ENCODE results near the gene MAJIN. TPM values are rescaled to one million over a fixed set of nuclear protein-coding genes. Genes with fewer than 3 reads are reported as not detected.

Gene MAJIN
- total and polyA plus RNA-seq, 9 of the 15 experiments (the other 6 are each of a cell fraction or from before 2014, with no cell fraction given), result 0.17 to 0.83 (median 0.24) TPM; not detected in 2

DNA sequence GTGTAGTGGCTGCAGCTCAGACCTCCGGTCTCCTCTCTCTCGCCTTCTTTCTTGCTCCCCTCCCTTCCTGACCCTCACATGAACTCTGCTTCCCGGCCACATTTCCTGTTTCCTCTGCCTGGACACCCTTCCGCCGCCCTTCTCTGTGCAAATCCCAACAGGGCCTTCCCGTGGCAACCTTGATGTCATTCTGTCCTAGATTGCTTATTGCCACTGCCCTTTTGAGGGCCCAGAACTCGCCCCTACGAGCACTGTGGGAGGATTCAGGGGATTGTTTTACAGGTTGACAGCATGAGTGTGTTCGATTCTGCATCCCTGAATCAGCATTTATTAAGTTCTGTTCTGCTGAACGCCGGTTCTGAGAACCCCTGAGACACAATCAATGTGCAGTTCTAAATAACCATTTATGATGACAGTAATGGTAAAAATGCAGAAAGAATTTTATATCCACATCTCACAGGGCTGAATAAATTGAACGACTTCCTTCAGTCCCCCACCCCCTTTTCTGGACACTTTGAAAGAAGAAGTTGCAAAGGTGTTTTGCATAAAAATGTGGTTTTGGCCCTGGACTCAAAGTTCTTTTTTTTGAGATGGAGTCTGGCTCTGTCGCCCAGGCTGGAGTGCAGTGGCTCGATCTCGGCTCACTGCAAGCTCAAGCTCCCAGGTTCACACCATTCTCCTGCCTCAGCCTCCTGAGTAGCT lies 18.5 kb upstream of the MAJIN start (continued):
- TF ChIP-seq MTA1 (IDR thresholded peaks at IDR 0.05; ENCODE audit: borderline replicate concordance), result 0 out of 2 replicates have a peak, but pooled peaks have one; percentile 31
- TF ChIP-seq CHCHD3 (CRISPR knock-in tag; IDR thresholded peaks at IDR 0.05), result no peak
- peak; percentile 38; the same call in 1 of the 2 replicates for TF ChIP-seq SMARCE1 (IDR thresholded peaks at IDR 0.05)
- TF ChIP-seq ZNF277 (CRISPR knock-in tag; IDR thresholded peaks at IDR 0.05; ENCODE audit: borderline replicate concordance), result no peak
- TF ChIP-seq RBM39 (optimal IDR thresholded peaks at IDR 0.05; ENCODE audit: low read depth, low read length), result peak; percentile 67
- TF ChIP-seq SAFB (IDR thresholded peaks at IDR 0.05; ENCODE audit: borderline replicate concordance, low read depth, low read length), result no peak
- no peak for TF ChIP-seq TBL1XR1 (IDR thresholded peaks at IDR 0.05; ENCODE audit: low read length in 2 of 2)
- TF ChIP-seq, protein P1, sequence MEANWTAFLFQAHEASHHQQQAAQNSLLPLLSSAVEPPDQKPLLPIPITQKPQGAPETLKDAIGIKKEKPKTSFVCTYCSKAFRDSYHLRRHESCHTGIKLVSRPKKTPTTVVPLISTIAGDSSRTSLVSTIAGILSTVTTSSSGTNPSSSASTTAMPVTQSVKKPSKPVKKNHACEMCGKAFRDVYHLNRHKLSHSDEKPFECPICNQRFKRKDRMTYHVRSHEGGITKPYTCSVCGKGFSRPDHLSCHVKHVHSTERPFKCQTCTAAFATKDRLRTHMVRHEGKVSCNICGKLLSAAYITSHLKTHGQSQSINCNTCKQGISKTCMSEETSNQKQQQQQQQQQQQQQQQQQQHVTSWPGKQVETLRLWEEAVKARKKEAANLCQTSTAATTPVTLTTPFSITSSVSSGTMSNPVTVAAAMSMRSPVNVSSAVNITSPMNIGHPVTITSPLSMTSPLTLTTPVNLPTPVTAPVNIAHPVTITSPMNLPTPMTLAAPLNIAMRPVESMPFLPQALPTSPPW (CRISPR knock-in tag; IDR thresholded peaks at IDR 0.05), result peak; percentile 55
- peak; percentile 15; the same call in 1 of the 2 replicates for TF ChIP-seq ZBTB7A (IDR thresholded peaks at IDR 0.05; ENCODE audit: borderline replicate concordance, control insufficient read depth, low read depth, low read length)
- TF ChIP-seq, protein P2, sequence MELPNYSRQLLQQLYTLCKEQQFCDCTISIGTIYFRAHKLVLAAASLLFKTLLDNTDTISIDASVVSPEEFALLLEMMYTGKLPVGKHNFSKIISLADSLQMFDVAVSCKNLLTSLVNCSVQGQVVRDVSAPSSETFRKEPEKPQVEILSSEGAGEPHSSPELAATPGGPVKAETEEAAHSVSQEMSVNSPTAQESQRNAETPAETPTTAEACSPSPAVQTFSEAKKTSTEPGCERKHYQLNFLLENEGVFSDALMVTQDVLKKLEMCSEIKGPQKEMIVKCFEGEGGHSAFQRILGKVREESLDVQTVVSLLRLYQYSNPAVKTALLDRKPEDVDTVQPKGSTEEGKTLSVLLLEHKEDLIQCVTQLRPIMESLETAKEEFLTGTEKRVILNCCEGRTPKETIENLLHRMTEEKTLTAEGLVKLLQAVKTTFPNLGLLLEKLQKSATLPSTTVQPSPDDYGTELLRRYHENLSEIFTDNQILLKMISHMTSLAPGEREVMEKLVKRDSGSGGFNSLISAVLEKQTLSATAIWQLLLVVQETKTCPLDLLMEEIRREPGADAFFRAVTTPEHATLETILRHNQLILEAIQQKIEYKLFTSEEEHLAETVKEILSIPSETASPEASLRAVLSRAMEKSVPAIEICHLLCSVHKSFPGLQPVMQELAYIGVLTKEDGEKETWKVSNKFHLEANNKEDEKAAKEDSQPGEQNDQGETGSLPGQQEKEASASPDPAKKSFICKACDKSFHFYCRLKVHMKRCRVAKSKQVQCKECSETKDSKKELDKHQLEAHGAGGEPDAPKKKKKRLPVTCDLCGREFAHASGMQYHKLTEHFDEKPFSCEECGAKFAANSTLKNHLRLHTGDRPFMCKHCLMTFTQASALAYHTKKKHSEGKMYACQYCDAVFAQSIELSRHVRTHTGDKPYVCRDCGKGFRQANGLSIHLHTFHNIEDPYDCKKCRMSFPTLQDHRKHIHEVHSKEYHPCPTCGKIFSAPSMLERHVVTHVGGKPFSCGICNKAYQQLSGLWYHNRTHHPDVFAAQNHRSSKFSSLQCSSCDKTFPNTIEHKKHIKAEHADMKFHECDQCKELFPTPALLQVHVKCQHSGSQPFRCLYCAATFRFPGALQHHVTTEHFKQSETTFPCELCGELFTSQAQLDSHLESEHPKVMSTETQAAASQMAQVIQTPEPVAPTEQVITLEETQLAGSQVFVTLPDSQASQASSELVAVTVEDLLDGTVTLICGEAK (IDR thresholded peaks at IDR 0.05), result peak; percentile 75
- TF ChIP-seq, protein P2 (CRISPR knock-in tag; IDR thresholded peaks at IDR 0.05), result no peak
- no peak for TF ChIP-seq ZSCAN29 (IDR thresholded peaks at IDR 0.05)
- peak in 1 of 2 experiments; percentile 32; a peak in 1 of 4 replicates for TF ChIP-seq MAZ (CRISPR knock-in tag; conservative IDR thresholded peaks at IDR 0.05 in 1 of 2, IDR thresholded peaks at IDR 0.05 in 1 of 2)
- no peak for TF ChIP-seq ZNF23 (CRISPR knock-in tag; IDR thresholded peaks at IDR 0.05)
- TF ChIP-seq DIDO1 (tag; IDR thresholded peaks at IDR 0.05; ENCODE audit: low read depth), result no peak
- TF ChIP-seq ZNF77 (CRISPR knock-in tag; IDR thresholded peaks at IDR 0.05), result no peak

All from K562 (cell line).